Activated naive CD8-positive, alpha-beta T cell treated with anti-CD3 and anti-CD28 coated beads, Interleukin-2, amount 10 ng/mL, durations not matched to agents 7 days and 5 days (primary cell): ENCODE data around the gene CRYAB. TPM values are rescaled to one million over a fixed set of nuclear protein-coding genes. Genes with fewer than 3 reads are reported as not detected.

ENCODE experiments used
- ATAC-seq: fragments of 150-1000 bp; cut with Tn5 transposase; one replicate; pipeline ENCODE4 v1.10.0; 2021; ENCODE audit warnings: low read depth, moderate library complexity
- POLR2A ChIA-PET: fragments of 350-600 bp; sonication (Branson Sonifier 250); formaldehyde crosslinking; loops from one replicate; lab custom pipeline; 2021; ENCODE audit warnings: antibody characterized with exemption; lab: Charles Lee
- DNase-seq: peaks from one replicate; pipeline ENCODE4 v3.0.0; 2021
- H3K27ac Mint-ChIP-seq: one replicate; pipeline ENCODE4 v1.8.0; 2022; ENCODE audit warnings: mild to moderate bottlenecking, mixed read lengths
- H3K27me3 Mint-ChIP-seq: one replicate; pipeline ENCODE4 v1.8.0; 2022; ENCODE audit warnings: mild to moderate bottlenecking, moderate library complexity, mixed read lengths
- H3K36me3 Mint-ChIP-seq: one replicate; pipeline ENCODE4 v1.8.0; 2021; ENCODE audit warnings: mild to moderate bottlenecking, mixed read lengths
- H3K4me1 Mint-ChIP-seq: one replicate; pipeline ENCODE4 v1.8.0; 2021; ENCODE audit warnings: mixed read lengths
- H3K4me3 Mint-ChIP-seq: one replicate; pipeline ENCODE4 v1.8.0; 2022; ENCODE audit warnings: mild to moderate bottlenecking, moderate library complexity, mixed read lengths
- H3K9me3 Mint-ChIP-seq: one replicate; pipeline ENCODE4 v1.8.0; 2021; ENCODE audit warnings: mixed read lengths
- total RNA-seq, 2 experiments: library from RNA; stranded (reverse); gene quantifications; one replicate each; pipeline ENCODE4 v1.2.3, GENCODE V29; 2021

Gene CRYAB
- total RNA-seq, 2 experiments from 2014 or later: not detected

GRCh38 chr11:111871693-111872161 lies 39.8 kb downstream of the CRYAB start:
- peak overlapping the region; percentile 84 for H3K4me3 Mint-ChIP-seq
- H3K36me3 Mint-ChIP-seq: peaks cover 13% of the 10 kb centered on the region
- H3K9me3 Mint-ChIP-seq: no peaks in the 10 kb centered on the region
- POLR2A ChIA-PET: interaction anchor here (1.2 to 2.0 kb wide), 4 partner anchors 8 to 215 kb away, joined by 4 to 8 read pairs (median 8); partner anchors contain the start of genes CFAP68, SDHD and TIMM8B
- peaks cover 14% of the 10 kb centered on the region for H3K4me1 Mint-ChIP-seq
- peak overlapping the region; percentile 78 for H3K27ac Mint-ChIP-seq
- DNase-seq (no peak), ATAC-seq (no peak)
- H3K27me3 Mint-ChIP-seq: no peaks in the 10 kb centered on the region

- Mint-ChIP-seq H3K36me3 (peaks cover 19% of the 10 kb centered on the region), H3K27me3 (no peaks in the 10 kb centered on the region), H3K4me1 (peaks cover 16% of the 10 kb centered on the region), H3K27ac (peak within 1 kb of the TSS; percentile 78), H3K9me3 (no peaks in the 10 kb centered on the region), H3K4me3 (peak within 1 kb of the TSS; percentile 84)
- peak; percentile 93 for DNase-seq
- POLR2A ChIA-PET: interaction anchor here (1.2 to 2.0 kb wide), 5 partner anchors 9 to 216 kb away, joined by 4 to 8 read pairs (median 8); partner anchors contain the start of genes CFAP68, PPP2R1B, SDHD and TIMM8B
- ATAC-seq: peak; percentile 89
These were observed 40.5 kb downstream of the CRYAB start, which contains the start of gene ALG9 for GRCh38 chr11:111870886-111871692. Gene ALG9, minus strand, starts transcription at chr11:111871581. Its CDS starts 99 bp downstream, at chr11:111871482.

- H3K27ac Mint-ChIP-seq: peak overlapping the region; percentile 78
These were observed 41.1 kb downstream of the CRYAB start for GRCh38 chr11:111870522-111870885.

GRCh38 chr11:111870113-111870512 lies 41.5 kb downstream of the CRYAB start:
- Mint-ChIP-seq H3K4me1 (peaks cover 16% of the 10 kb centered on the region), H3K27me3 (no peaks in the 10 kb centered on the region), H3K4me3 (peak overlapping the region; percentile 53), H3K27ac (no peak overlapping the region), H3K36me3 (peaks cover 19% of the 10 kb centered on the region), H3K9me3 (no peaks in the 10 kb centered on the region)
- ATAC-seq: no peak
- POLR2A ChIA-PET: interaction anchor here (1.4 to 2.0 kb wide), 3 partner anchors 69 to 217 kb away, joined by 4 to 8 read pairs (median 5); partner anchors contain the start of genes PPP2R1B, SDHD and TIMM8B
- DNase-seq: no peak

More at GRCh38 chr11:111870522-111870885, 41.1 kb downstream of the CRYAB start:
- Mint-ChIP-seq H3K27me3 (no peaks in the 10 kb centered on the region), H3K4me3 (peak overlapping the region; percentile 84), H3K36me3 (peaks cover 19% of the 10 kb centered on the region), H3K4me1 (peaks cover 16% of the 10 kb centered on the region), H3K9me3 (no peaks in the 10 kb centered on the region)
- DNase-seq (no peak), ATAC-seq (peak; percentile 6)
- POLR2A ChIA-PET: interaction anchor here (1.2 to 2.0 kb wide), 5 partner anchors 9 to 216 kb away, joined by 4 to 8 read pairs (median 8); partner anchors contain the start of genes CFAP68, PPP2R1B, SDHD and TIMM8B

- POLR2A ChIA-PET: no interaction called here
- no peaks in the 10 kb centered on the region for H3K4me1 Mint-ChIP-seq
- DNase-seq (no peak), ATAC-seq (no peak)
- H3K36me3 Mint-ChIP-seq: peaks cover 12% of the 10 kb centered on the region
- H3K27me3 Mint-ChIP-seq: no peaks in the 10 kb centered on the region
- H3K4me3 Mint-ChIP-seq: no peak overlapping the region
- no peaks in the 10 kb centered on the region for H3K9me3 Mint-ChIP-seq
- H3K27ac Mint-ChIP-seq: no peak overlapping the region
These were observed 51.3 kb downstream of the CRYAB start for GRCh38 chr11:111860257-111860656.

Other genes starting within 250 kb of the CRYAB start
- 10 to 100 TPM; 45.1 to 47.1 TPM for gene PPP2R1B, start 145.4 kb downstream of the CRYAB start, total RNA-seq
- gene ALG9, start 40.2 kb downstream of the CRYAB start, total RNA-seq: 10 to 100 TPM; 26.8 to 28.8 TPM
- 1 to 10 TPM; 3.4 to 3.5 TPM for gene FDXACB1, start 32.6 kb downstream of the CRYAB start, total RNA-seq
- 10 to 100 TPM; 20.4 to 22.9 TPM for gene CFAP68, start 32.2 kb downstream of the CRYAB start, total RNA-seq
- gene HSPB2, start 964 bp upstream of the CRYAB start, total RNA-seq: under 1 TPM in 1 of 2 experiments, not detected in 1; 0.23 TPM
- not detected for gene C11orf52, start 7.1 kb upstream of the CRYAB start, total RNA-seq
- gene DIXDC1, start 25.6 kb upstream of the CRYAB start, total RNA-seq: 1 to 10 TPM; 2.5 to 3.2 TPM
- gene DLAT, start 113.6 kb upstream of the CRYAB start, total RNA-seq: 10 to 100 TPM; 26.0 to 28.5 TPM
- gene PIH1D2, start 162.2 kb upstream of the CRYAB start, total RNA-seq: under 1 TPM in 1 of 2 experiments, not detected in 1; 0.50 TPM
- 10 to 100 TPM; 21.5 to 22.7 TPM for gene NKAPD1, start 162.5 kb upstream of the CRYAB start, total RNA-seq
- gene TIMM8B, start 175.0 kb upstream of the CRYAB start, total RNA-seq: 10 to 100 TPM; 36.8 to 39.3 TPM
- gene SDHD, start 175.1 kb upstream of the CRYAB start, total RNA-seq: 10 to 100 TPM; 87.2 to 93.8 TPM